ENCODE data around the gene ABCB4. TPM values are rescaled to one million over a fixed set of nuclear protein-coding genes. Genes with fewer than 3 reads are reported as not detected.

The ABCB4 gene
- total RNA-seq, 1 experiment from 2014 or later, result 0.20 TPM

- H3K14ac ChIP-seq (ENCODE audit: insufficient read depth, low read length), result no peak overlapping the region
- no peak for DNase-seq
- no peak overlapping the region for H2AK5ac ChIP-seq (ENCODE audit: insufficient read length, low read length)
- no peak overlapping the region for H3K27ac ChIP-seq (ENCODE audit: insufficient read length, low read depth, low read length)
- no peak overlapping the region for H3K4ac ChIP-seq (ENCODE audit: low read depth, low read length)
- H4K20me1 ChIP-seq (ENCODE audit: control insufficient read depth, insufficient read depth, insufficient read length), result no peaks in the 10 kb centered on the region
- no peaks in the 10 kb centered on the region for H3K79me1 ChIP-seq (ENCODE audit: insufficient read depth, low read depth, low read length, poor library complexity, severe bottlenecking)
- no peak overlapping the region for H3K23ac ChIP-seq (ENCODE audit: insufficient read length, low read depth, low read length)
- H2BK5ac ChIP-seq (ENCODE audit: insufficient read length, low read length), result no peak overlapping the region
- no peaks in the 10 kb centered on the region for H3K27me3 Mint-ChIP-seq (ENCODE audit: low read depth)
- peaks cover 2% of the 10 kb centered on the region; the same call in 1 of the 2 replicates for H3K4me1 ChIP-seq (ENCODE audit: insufficient read depth, low read length)
- no peaks in the 10 kb centered on the region for H3K23me2 ChIP-seq (ENCODE audit: insufficient read length, low read depth, low read length, poor library complexity, severe bottlenecking)
- no peaks in the 10 kb centered on the region for H3K9me3 ChIP-seq (ENCODE audit: control insufficient read depth, low read depth, low read length)
- no peak overlapping the region for H3T11ph ChIP-seq (ENCODE audit: low read length)
- no peak overlapping the region for H2AFZ ChIP-seq (ENCODE audit: low read length)
- no peak overlapping the region for H2BK120ac ChIP-seq (ENCODE audit: low read depth, low read length, poor library complexity, severe bottlenecking)
- no peak overlapping the region for H3K18ac ChIP-seq (ENCODE audit: insufficient read length, low read depth, low read length)
- no peak for TF ChIP-seq CTCF (conservative IDR thresholded peaks at IDR 0.05)
- H4K91ac ChIP-seq (ENCODE audit: insufficient read length, low read depth, low read length), result no peak overlapping the region
- no peaks in the 10 kb centered on the region; a peak in 1 of 5 replicates for H3K9me3 Mint-ChIP-seq
- H3K4me3 Mint-ChIP-seq, result no peak overlapping the region
- no CpG with 5 or more reads among the region's 1 CpG for WGBS (ENCODE audit: extremely low coverage, insufficient read length, low lambda C conversion rate)
- no peak overlapping the region for H3K9ac ChIP-seq (ENCODE audit: extremely low read depth, insufficient read length, low read length)
- H3K56ac ChIP-seq (ENCODE audit: insufficient read length, low read depth, low read length), result no peak overlapping the region
- H2BK15ac ChIP-seq (ENCODE audit: low read depth, low read length), result no peak overlapping the region
- no peak overlapping the region for H3K27ac Mint-ChIP-seq
- H3K36me3 Mint-ChIP-seq (ENCODE audit: insufficient read depth in 1 of 3, low read depth in 3 of 3), result no peaks in the 10 kb centered on the region
- no peak overlapping the region for H3K4me2 ChIP-seq (ENCODE audit: insufficient read depth, insufficient read length, low read length)
- H3K27me3 ChIP-seq (ENCODE audit: insufficient read depth, low read length), result no peaks in the 10 kb centered on the region
- no peak overlapping the region for H2BK20ac ChIP-seq (ENCODE audit: low read depth, low read length, poor library complexity, severe bottlenecking)
- no peak overlapping the region for H2BK12ac ChIP-seq (ENCODE audit: insufficient read length, low read depth, low read length)
- no peaks in the 10 kb centered on the region for H3K79me2 ChIP-seq (ENCODE audit: insufficient read depth, low read length)
- H4K8ac ChIP-seq (replicated peaks; ENCODE audit: insufficient read length, low read depth, low read length), result no peak overlapping the region
- H3K4me1 Mint-ChIP-seq, result peaks cover 14 to 21% of the 10 kb centered on the region in 2 experiments
- H4K5ac ChIP-seq (ENCODE audit: insufficient read length, low read depth, low read length), result no peak overlapping the region
Measured at GRCh38 chr7:87511510-87511909, 36.0 kb upstream of the ABCB4 start.
